ENCODE measurements around the gene NR5A1.

The NR5A1 gene

DNA sequence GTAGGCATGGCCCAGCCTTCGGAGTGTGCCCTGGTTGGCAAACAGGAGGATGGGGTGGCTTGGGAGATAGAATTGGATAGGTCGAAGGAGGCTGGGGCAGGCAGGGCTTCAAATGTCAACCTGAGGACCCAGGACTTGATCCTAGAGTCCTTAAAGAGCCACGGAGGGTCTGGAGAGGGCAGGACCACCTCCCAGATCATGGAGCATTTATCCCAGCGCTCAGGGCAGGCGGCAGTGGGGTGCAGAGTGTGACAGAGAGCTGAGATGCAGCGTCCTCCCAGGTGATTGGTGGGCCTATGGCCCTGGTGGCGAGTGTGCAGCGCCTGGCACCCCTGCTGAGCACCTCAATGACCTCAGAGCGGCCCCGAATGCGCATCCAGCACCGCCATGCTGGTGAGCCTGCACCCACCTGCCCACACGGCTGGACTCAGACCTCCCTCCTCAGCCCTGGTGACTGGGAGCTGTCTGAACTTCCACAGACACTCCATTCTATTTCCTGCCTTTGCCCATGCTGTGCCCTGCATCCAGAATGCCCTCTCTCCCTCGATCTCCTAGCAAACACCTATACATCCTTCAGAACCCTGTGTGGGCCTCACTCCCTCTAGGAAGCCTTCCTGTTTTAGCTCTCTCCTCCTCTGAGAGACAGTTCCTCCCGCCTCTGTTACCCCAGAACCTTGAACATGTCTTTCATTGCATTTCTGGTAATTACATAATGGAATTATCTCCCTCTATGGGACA lies 50.7 kb downstream of the NR5A1 start:
- DNase-seq: no peak

GRCh38 chr9:124455820-124456219 lies 51.4 kb downstream of the NR5A1 start:
- DNase-seq: no peak

GRCh38 chr9:124454791-124455443 lies 52.3 kb downstream of the NR5A1 start:
- no peak for DNase-seq

GRCh38 chr9:124454296-124454695 lies 52.9 kb downstream of the NR5A1 start:
- DNase-seq: no peak

GRCh38 chr9:124453586-124454191 lies 53.5 kb downstream of the NR5A1 start:
- DNase-seq: no peak

DNA sequence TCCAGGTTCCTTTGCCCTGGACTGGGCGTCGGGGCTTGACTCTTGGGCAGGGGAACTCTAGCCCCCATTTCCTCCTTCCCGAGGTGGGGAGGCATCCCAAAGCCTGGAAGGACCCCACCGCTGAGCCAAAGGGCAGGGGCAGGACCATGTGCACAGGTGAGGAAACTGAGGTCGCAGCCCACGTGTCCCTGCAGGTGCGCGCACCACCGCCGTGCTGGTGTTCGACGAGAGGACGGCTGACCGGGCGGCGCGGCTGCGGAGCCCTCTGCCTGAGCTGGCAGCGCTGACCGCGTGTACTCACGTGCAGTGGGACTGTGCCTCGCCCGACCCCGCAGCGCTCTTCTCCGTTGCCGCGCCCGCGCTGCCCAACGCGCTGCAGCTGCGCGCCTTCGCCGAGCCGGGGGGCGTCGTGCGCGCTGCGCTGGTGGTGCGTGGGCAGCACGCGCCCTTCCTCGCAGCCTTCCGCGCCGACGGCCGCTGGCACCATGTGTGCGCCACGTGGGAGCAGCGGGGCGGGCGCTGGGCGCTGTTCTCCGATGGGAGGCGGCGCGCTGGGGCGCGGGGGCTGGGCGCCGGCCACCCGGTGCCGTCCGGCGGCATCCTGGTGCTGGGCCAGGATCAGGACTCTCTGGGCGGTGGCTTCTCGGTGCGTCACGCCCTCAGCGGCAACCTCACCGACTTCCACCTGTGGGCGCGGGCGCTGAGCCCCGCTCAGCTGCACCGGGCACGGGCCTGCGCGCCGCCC lies 54.2 kb downstream of the NR5A1 start:
- DNase-seq: no peak

DNA sequence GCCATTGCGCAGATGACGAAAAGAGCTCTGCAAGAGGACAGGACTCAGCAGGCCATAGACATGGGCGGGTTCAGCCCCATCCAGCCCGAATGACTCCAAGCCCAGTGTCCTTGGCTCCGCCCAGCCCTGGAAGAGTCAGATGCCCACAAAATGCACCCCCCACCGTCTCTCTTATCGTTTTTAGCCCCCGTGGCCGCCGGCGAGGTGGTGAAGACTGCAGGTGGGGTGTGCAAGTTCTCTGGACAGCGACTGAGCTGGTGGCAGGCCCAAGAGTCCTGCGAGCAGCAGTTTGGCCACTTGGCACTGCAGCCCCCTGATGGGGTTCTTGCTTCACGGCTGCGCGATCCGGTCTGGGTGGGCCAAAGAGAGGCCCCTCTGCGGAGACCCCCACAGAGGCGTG lies 54.9 kb downstream of the NR5A1 start:
- DNase-seq: no peak

DNA sequence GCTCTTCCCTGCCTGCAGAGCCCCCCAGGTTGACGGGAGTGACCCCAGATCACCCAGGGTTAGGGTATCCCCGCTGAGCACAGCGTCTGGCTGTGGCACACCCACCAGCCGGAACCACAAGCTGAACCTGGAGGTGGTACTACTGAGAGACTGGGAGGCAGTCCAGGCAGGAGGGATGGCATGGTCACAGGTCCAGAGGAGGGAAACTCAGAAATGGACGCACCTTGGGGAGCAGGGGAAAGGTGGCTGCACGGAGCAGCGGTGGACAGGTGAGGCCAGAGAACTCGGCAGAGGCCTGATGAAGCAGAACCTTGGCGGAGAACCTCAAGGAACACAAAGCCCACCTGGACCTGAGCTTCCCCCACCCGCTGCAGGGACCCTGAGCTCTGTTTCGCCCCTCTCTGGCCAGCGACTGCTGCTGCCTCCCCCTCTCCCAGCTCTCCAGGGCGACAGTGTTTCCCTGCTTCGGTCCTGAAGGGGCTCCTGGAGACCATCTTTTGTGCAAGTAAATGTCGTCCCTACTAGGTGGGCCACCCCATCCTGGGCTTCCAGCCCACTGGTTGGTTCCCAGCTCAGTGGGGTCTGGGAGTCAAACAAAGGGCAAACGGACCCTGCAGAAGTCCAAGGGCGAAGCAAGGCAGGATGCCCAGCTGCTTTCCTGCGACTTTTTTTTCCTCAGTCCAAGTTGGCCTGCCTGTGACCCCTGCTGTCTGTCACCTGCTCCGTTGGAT lies 56.1 kb downstream of the NR5A1 start:
- no peak for DNase-seq

DNA sequence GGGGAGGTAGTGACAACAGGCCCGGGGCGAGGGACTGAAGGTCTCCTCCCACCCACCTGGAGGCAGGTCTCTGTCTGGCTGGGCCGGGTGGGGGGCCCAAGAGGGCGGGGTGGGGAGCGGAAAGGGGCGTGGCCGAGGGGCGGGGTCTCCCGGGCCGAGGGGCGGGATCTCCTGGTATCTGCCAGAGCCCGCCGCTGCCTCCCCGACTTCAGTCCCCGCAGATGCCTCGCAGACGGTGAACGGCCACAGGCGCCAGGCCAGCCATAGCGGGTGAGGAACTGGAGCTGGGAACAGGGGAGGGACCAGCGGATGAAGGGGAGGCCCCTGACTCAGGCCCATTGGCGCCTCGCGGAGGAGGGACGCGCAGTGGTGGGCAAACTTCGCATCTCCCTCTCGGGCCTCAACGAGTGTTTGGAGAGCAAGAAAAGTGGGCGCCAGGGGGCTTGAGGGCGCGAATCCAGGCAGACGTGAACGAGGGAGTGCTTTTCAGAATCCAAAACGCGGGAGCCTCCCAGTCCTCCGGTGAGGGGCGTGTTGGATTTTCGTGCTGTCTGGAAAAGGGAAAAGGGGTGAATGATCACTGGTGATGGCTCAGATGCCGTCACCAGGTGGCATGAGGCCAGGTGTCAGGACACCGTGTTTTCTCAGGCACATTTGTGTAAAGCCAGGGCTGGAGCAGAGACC lies 56.8 kb downstream of the NR5A1 start, which contains the start of gene ADGRD2:
ADGRD2 (plus strand) TSS at position 211 of the 684 bp plus-strand sequence. CDS start 1,216 bp downstream, outside the sequence.
- DNase-seq: no peak

GRCh38 chr9:124449381-124450151 lies 57.6 kb downstream of the NR5A1 start:
- no peak for DNase-seq

DNA sequence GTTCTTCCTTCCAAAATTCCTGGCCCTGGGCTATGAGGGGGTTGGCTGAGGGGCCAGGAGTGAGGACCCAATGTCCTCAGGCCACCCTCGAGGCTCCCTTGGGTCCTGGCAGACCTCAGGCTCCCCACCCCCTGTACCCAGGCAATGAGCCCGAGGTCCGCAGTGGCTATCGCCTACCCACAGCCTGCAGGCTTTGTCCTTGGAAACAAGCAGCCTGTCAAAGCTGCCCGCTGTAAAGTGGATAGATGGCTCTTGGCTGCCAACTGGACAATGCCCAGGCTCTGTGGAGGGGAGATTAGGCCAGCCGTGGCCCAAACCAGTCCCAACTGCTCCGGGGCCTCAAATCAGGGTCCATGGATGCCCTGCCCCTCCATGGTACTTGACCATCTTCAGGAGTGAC lies 59.2 kb downstream of the NR5A1 start:
- no peak for DNase-seq

DNA sequence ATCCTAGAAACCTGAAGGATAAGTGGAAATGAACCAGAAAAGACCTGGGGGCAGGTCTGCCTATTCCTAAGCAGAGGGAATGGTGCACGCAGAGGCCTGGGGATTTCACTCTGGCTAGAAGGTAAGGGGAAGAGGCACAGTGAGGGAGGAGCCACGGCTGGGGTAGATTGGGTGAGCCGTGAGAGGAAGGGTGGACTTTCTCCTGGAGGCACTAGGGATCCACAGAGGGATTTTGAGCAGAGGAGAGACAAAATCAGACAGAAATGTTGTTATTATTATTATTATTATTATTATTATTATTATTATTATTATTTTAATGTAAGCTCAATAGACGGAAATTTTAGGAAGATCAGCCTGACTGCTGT lies 59.9 kb downstream of the NR5A1 start:
- no peak for DNase-seq

DNA sequence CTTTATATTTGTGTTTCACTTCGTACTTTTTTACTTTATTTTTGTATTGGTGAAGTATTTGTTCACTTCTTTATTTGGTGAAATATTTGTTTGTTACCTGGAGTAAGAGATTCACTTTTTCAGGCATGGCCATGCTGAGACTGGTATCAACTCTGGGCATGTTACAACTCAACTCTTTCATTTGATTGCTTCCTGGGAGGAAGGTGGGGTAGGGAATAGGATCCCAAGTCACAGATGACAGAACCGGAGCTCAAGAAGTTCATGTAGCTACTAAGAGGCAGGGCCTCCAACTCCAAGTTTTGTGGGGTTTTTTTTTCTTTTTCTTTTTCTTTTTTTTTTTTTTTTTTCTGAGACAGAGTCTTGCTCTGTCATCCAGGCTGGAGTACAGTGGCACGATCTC lies 63.0 kb downstream of the NR5A1 start:
- no peak for DNase-seq

DNA sequence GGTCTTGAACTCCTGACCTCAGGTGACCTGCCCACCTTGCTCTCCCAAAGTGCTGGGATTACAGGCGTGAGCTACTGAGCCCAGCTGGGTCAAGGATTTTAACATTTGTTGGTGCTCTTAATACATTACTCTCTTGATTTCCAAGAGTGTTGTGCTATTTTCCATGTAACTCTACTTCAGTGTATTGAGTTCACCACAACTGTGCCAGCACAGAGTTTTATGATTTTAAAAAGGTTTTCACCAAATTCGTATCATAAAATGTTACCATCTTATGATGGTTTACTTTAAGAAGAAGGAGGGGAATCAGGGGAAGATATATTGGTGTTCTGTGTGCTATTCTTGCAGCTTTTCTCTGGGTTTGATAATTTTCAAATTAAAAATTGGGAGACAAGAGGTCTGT lies 63.6 kb downstream of the NR5A1 start:
- DNase-seq: no peak

GRCh38 chr9:124442826-124443225 lies 64.4 kb downstream of the NR5A1 start:
- no peak for DNase-seq

DNA sequence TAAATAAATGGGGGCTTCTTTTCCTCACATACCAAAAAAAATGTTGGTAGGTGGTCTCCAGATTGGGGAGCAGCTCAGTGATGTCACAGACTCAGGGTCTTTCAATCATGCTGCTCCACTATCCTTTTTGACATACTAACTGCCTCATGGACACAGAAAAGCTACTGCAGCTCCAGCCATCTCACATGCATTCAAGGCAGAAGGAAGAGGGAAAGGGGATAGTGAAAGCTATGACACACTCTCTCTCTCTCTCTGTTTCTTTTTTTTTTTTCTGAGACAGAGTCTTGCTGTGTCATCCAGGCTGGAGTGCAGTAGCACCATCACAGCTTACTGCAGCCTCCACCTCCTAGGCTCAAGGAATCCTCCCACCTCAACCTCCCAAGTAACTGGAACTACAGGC lies 64.8 kb downstream of the NR5A1 start:
- no peak for DNase-seq

DNA sequence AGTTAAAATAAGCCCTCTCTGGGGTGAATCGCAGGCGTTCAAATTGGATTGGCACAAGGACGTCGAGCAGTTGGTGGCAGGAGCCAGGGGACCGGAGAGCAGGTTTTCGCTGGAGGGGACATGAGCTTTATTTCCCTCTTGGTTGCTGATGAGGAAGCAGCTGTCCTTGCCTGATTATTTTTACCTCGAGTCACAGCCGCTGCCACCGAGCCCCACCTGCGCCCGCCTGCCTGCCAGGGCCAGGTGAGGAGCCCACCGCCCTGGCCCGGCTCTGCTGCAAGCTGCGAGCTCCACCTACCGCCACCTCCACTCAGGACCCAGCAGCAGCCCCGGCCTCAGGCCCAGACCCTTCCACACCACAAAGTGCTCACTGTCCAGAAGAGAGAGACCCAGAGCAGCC lies 65.9 kb downstream of the NR5A1 start:
- no peak for DNase-seq

DNA sequence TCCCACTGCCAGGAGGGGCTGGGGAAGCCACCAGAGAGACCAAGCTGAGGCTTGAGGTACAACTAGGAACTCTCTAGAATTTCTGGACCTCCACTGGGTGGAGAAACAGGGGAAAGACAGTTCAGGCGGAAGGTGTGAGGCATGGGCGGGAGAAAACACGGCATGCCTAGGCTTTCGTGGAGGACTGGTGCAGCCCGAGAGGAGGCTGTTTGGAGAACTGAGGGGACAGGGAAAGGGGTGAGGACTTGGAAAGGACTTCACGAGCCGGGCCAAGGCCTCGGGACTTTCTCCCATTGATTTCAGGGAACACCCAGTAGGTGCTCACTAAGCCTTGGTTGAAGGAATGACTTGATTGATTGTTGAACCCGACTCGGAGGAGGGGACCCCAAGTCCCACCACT lies 66.4 kb downstream of the NR5A1 start:
- no peak for DNase-seq

DNA sequence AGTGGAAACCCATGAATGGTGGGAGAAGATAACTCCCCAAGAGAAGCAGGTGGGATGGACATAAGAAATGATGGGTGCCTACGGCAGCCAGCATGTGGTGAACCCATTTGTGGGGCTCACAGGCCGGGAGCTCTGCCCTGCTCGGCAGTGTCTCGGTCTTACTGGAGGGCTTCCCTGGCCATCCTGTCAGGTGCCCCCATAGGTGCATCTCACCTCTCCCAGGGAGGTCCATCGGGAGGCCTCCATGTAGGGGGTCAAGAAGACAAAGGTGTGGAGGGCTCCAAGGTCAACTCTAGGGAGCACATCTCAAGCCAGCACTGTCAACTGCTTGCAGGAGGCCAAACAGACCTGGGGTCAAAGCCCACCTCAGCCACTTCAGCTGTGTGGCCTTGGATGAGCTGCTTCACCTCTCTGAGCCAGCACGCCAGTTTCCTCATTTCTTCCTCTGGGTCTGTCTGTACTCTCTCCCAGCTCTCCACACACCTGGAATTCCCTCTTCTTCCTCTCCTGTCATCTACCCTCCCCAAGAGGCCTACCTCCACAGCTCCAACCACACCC lies 67.4 kb downstream of the NR5A1 start:
- no peak for DNase-seq

- no peak for DNase-seq
Measured at GRCh38 chr9:124439086-124439485, 68.1 kb downstream of the NR5A1 start.

- no peak for DNase-seq
Measured at GRCh38 chr9:124438091-124438490, 69.1 kb downstream of the NR5A1 start.
